Fibroblast of lung (primary cell): ENCODE data around the gene VAMP2. TPM values are rescaled to one million over a fixed set of nuclear protein-coding genes. Genes with fewer than 3 reads are reported as not detected.

Experiments
- DNase-seq, 2 donors: peaks; one replicate each; pipeline versions ENCODE4 v3.0.0 to v3.0.0-alpha.2; 2010; ENCODE audit warnings: low read depth in 2 of 2
- H2AFZ ChIP-seq: 2 replicates; pipeline ENCODE4 v1.5.1; 2012; ENCODE audit warnings: low read length, control low read depth, inconsistent platforms
- H3K27ac ChIP-seq: 2 replicates; pipeline ENCODE4 v1.5.1; 2011; ENCODE audit warnings: low read length, control low read depth; ENCODE audit not compliant: insufficient read depth
- H3K27me3 ChIP-seq: 2 replicates; pipeline ENCODE4 v1.5.1; 2011; ENCODE audit warnings: mild to moderate bottlenecking, low read length; ENCODE audit not compliant: control insufficient read depth, insufficient read depth
- H3K36me3 ChIP-seq: 2 replicates; pipeline ENCODE4 v1.5.1; 2011; ENCODE audit warnings: low read length; ENCODE audit not compliant: control insufficient read depth, insufficient read depth
- H3K4me1 ChIP-seq: 2 replicates; pipeline ENCODE4 v1.5.1; 2011; ENCODE audit warnings: low read length; ENCODE audit not compliant: control insufficient read depth, insufficient read depth; ENCODE audit errors: extremely low read depth
- H3K4me2 ChIP-seq: 2 replicates; pipeline ENCODE4 v1.5.1; 2011; ENCODE audit warnings: low read length, control low read depth; ENCODE audit not compliant: insufficient read depth; ENCODE audit errors: extremely low read depth
- H3K4me3 ChIP-seq, 4 experiments: fragments of 200-600 bp in 1 of 4; sonication (generic) in 1 of 4; replicated peaks in 1 of 4; 2 replicates each; pipeline ENCODE4 v1.5.1; 2011 to 2016; ENCODE audit warnings: low read length in 4 of 4, low read depth in 3 of 4, mild to moderate bottlenecking in 3 of 4, control low read depth in 2 of 4, inconsistent platforms in 1 of 4, mixed read lengths in 1 of 4; ENCODE audit not compliant: insufficient read depth in 1 of 4; ENCODE audit errors: control extremely low read depth in 1 of 4
- H3K79me2 ChIP-seq: 2 replicates; pipeline ENCODE4 v1.5.1; 2012; ENCODE audit warnings: mild to moderate bottlenecking, low read length, inconsistent platforms; ENCODE audit not compliant: control insufficient read depth, insufficient read depth
- H3K9ac ChIP-seq: 2 replicates; pipeline ENCODE4 v1.5.1; 2011; ENCODE audit warnings: mild to moderate bottlenecking, low read length, control low read depth; ENCODE audit not compliant: insufficient read depth
- H3K9me3 ChIP-seq: 2 replicates; pipeline ENCODE4 v1.5.1; 2012; ENCODE audit warnings: low read depth, low read length; ENCODE audit not compliant: control insufficient read depth, insufficient read depth
- H4K20me1 ChIP-seq: 2 replicates; pipeline ENCODE4 v1.5.1; 2011; ENCODE audit warnings: low read length; ENCODE audit not compliant: control insufficient read depth, insufficient read depth; ENCODE audit errors: extremely low read depth
- CTCF ChIP-seq, 2 donors: IDR thresholded peaks in 1 of 2; conservative IDR thresholded peaks in 1 of 2; 1 replicate in 1 of 2; 2 replicates in 1 of 2; pipeline ENCODE4 v1.5.1; 2011 to 2012; ENCODE audit warnings: low read length in 2 of 2, control low read depth in 1 of 2, inconsistent platforms in 1 of 2, low read depth in 1 of 2, mild to moderate bottlenecking in 1 of 2
- EZH2 ChIP-seq: IDR thresholded peaks from 2 replicates; pipeline ENCODE4 v1.5.1; 2012; ENCODE audit warnings: low read length, control low read depth, mild to moderate bottlenecking; ENCODE audit errors: missing control alignments
- polyA plus RNA-seq, 2 donors: library from polyadenylated mRNA; depleted of rRNA in 1 of 2; stranded (reverse) in 1 of 2; unstranded in 1 of 2; fragments of >200 nt; gene quantifications; 2 replicates each; pipeline ENCODE4 v1.2.1, GENCODE V29; 2011 to 2012; ENCODE audit warnings: missing spikeins in 1 of 2
- total RNA-seq: library from RNA; depleted of rRNA; stranded (reverse); fragments of >200 nt; gene quantifications from 2 replicates; pipeline ENCODE4 v1.2.1, GENCODE V29; 2014

The VAMP2 gene
- total and polyA plus RNA-seq, 2 donors (not counting 1 experiment from before 2014, with no cell fraction given): 8.1 to 12.2 TPM

DNA sequence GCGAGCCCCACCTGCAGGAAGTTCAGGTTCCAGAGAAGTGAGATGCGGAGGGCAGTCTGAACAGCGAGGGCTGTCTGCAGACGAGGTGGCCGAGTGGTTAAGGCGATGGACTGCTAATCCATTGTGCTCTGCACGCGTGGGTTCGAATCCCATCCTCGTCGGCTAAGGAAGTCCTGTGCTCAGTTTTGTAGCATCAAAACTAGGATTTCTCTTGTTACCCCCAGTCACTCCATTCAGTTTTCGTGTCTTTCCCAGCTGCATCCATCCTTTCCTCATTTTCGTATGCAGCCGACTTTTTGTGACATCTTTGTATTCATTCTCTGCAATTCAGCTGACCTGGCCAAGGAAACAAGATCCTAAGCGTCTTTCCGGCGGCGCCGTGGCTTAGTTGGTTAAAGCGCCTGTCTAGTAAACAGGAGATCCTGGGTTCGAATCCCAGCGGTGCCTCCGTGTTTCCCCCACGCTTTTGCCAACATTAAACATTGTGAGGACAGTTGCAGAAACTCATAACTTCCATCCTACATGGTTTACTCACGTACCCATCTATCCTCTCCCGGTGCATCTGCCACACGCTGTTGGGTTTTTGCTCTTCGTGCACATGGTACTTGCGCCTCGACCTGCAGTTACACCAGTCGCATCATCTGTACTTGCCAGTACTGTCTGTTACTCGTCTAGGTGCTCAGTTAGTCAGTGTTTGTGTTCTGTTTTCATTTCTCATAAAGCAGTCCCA lies 24.2 kb upstream of the VAMP2 start:
- Histone ChIP-seq H3K4me2 (peak overlapping the region; percentile 92), H3K9ac (no peak overlapping the region), H3K79me2 (peaks cover 15% of the 10 kb centered on the region), H3K4me3 (peak overlapping the region; percentile 88 to 97 (median 96)), H2AFZ (peak overlapping the region; percentile 93), H4K20me1 (peaks cover 2% of the 10 kb centered on the region), H3K27ac (peak overlapping the region; percentile 81), H3K4me1 (peaks cover 13% of the 10 kb centered on the region), H3K36me3 (no peaks in the 10 kb centered on the region), H3K27me3 (no peaks in the 10 kb centered on the region), H3K9me3 (no peaks in the 10 kb centered on the region)
- TF ChIP-seq CTCF (conservative IDR thresholded peaks at IDR 0.05 in 1 of 2, IDR thresholded peaks at IDR 0.05 in 1 of 2; ENCODE audit: low read depth in 1 of 2, low read length in 2 of 2) (peak; percentile 42 to 44), EZH2 (no peak)
- peak; percentile 93 to 97 for DNase-seq

DNA sequence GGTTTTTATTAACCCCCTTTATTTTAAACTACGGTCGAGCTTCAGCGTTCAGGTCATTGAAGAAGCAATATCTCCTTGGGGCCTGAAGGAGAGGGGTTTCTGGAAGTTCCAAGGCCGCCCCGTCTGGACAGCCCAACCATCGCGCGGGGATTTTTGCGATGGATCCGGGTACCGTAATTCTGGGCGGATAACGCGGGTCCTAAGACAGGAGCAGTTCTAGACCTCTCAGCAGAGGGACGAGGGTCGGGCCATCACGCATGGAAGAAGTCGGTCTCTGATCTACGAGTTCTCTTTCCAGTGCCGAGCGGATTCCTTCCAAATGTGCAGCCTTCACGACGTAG lies 23.7 kb upstream of the VAMP2 start:
- no peak for DNase-seq
- H3K36me3 ChIP-seq: no peaks in the 10 kb centered on the region
- H2AFZ ChIP-seq: peak overlapping the region; percentile 93
- H3K27me3 ChIP-seq: no peaks in the 10 kb centered on the region
- peaks cover 2% of the 10 kb centered on the region for H4K20me1 ChIP-seq
- peak overlapping the region; percentile 88 to 97 (median 96) for H3K4me3 ChIP-seq
- H3K4me2 ChIP-seq: peak overlapping the region; percentile 92
- H3K27ac ChIP-seq: peak overlapping the region; percentile 81
- peaks cover 15% of the 10 kb centered on the region for H3K79me2 ChIP-seq
- H3K9me3 ChIP-seq: no peaks in the 10 kb centered on the region
- H3K9ac ChIP-seq: peak overlapping the region; percentile 65
- H3K4me1 ChIP-seq: peaks cover 13% of the 10 kb centered on the region
- TF ChIP-seq EZH2 (no peak), CTCF (conservative IDR thresholded peaks at IDR 0.05 in 1 of 2, IDR thresholded peaks at IDR 0.05 in 1 of 2; ENCODE audit: low read depth in 1 of 2, low read length in 2 of 2) (no peak)

- H3K9ac ChIP-seq: peak overlapping the region; percentile 65
- peak; percentile 46 to 70 for DNase-seq
- H3K4me1 ChIP-seq: peaks cover 13% of the 10 kb centered on the region
- peak overlapping the region; percentile 95 for H2AFZ ChIP-seq
- H3K4me2 ChIP-seq: peak overlapping the region; percentile 97
- no peak for TF ChIP-seq EZH2
- TF ChIP-seq CTCF (conservative IDR thresholded peaks at IDR 0.05 in 1 of 2, IDR thresholded peaks at IDR 0.05 in 1 of 2; ENCODE audit: low read depth in 1 of 2, low read length in 2 of 2): no peak
- H3K36me3 ChIP-seq: no peaks in the 10 kb centered on the region
- no peaks in the 10 kb centered on the region for H3K27me3 ChIP-seq
- peaks cover 15% of the 10 kb centered on the region for H3K79me2 ChIP-seq
- H3K4me3 ChIP-seq: peak overlapping the region; percentile 88 to 97 (median 96)
- peak overlapping the region; percentile 81 for H3K27ac ChIP-seq
- no peaks in the 10 kb centered on the region for H3K9me3 ChIP-seq
- peaks cover 2% of the 10 kb centered on the region for H4K20me1 ChIP-seq
Observed at GRCh38 chr17:8185582-8186445, 23.1 kb upstream of the VAMP2 start.
